ENCODE data around the gene ADAM21.
"Not testable (repeated sequence)": the region's sequence is repeated elsewhere in the genome, so short reads cannot be mapped to it uniquely, and the experiment has no call there.

The ADAM21 gene

DNA sequence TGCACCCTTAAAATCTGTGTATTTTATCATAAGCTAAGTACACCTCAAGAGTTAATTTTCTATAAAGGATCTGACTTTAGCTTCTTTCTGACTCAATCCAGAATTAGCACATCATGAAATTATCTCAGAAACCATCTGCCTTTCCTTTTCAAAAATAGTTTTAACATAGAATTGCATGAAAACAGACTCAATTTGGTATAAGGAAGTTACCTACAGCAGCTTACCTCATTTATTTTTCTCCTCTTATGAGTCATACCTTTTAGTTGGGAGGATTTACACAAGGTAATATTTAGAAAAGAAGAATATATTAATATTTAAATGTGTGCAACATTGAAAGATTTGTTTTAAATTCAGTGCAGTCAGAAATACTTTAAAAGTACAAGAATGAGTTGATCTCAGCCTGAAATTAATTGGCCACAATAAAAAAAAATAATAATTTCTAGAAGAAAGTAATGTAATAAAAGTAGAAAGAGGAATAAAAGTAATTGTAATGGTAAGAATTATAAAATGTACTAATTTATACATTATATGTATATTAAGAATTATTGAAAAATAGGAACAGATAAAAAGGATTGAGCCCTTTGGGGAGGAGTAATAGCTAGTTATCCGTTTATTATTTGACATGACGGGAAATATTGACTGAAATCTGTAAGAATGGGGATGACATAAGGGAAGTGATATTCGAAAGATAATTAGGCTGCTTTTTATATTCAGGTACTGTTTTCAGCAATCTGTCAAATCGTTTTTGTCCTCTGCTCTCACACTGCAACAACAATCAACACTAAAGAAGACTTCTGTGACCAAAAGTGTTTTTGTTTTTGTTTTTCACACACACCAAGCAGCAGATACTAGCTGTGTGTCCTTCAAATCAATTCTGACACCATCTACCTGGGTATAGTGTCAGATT lies 20.5 kb downstream of the ADAM21 start:
- TF ChIP-seq, protein P1, sequence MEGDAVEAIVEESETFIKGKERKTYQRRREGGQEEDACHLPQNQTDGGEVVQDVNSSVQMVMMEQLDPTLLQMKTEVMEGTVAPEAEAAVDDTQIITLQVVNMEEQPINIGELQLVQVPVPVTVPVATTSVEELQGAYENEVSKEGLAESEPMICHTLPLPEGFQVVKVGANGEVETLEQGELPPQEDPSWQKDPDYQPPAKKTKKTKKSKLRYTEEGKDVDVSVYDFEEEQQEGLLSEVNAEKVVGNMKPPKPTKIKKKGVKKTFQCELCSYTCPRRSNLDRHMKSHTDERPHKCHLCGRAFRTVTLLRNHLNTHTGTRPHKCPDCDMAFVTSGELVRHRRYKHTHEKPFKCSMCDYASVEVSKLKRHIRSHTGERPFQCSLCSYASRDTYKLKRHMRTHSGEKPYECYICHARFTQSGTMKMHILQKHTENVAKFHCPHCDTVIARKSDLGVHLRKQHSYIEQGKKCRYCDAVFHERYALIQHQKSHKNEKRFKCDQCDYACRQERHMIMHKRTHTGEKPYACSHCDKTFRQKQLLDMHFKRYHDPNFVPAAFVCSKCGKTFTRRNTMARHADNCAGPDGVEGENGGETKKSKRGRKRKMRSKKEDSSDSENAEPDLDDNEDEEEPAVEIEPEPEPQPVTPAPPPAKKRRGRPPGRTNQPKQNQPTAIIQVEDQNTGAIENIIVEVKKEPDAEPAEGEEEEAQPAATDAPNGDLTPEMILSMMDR (IDR thresholded peaks at IDR 0.05; ENCODE audit: low read depth, low read length) = no peak
- H3K4me3 ChIP-seq (ENCODE audit: low read depth, low read length) = no peak overlapping the region

DNA sequence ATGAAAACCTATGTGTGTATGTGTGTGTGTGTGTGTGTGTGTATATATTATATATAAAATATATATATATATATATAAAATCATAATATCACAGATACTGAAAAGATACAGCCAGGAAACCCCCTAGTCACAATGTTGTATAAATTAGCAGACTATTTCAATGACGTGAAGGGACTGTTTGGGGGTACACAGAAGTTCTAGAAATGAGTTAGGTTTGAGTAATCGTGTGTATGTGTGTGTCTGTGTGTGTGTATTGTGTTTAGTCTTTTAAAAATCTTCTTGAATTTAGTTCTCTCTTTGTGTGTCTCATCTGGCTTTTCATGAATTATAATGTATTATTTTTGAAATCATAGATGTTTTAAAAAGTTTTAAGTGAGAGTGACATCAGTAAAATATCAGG lies 21.9 kb downstream of the ADAM21 start:
- no peak overlapping the region for H3K4me3 ChIP-seq (ENCODE audit: low read depth, low read length)
- TF ChIP-seq, protein P1 (IDR thresholded peaks at IDR 0.05; ENCODE audit: low read depth, low read length) = no peak

DNA sequence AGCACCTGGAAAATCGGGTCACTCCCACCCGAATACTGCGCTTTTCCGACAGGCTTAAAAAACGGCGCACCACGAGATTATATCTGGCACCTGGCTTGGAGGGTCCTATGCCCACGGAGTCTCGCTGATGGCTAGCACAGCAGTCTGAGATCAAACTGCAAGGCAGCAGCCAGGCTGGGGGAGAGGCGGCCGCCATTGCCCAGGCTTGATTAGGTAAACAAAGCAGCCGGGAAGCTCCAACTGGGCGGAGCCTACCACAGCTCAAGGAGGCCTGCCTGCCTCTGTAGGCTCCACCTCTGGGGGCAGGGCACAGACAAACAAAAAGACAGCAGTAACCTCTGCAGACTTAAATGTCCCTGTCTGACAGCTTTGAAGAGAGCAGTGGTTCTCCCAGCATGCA lies 23.5 kb downstream of the ADAM21 start:
- not testable (repeated sequence) for H3K4me3 ChIP-seq (ENCODE audit: low read depth, low read length)

- H3K4me3 ChIP-seq (ENCODE audit: low read depth, low read length) = not testable (repeated sequence)
Observed at GRCh38 chr14:70477356-70478105, 25.6 kb downstream of the ADAM21 start.

DNA sequence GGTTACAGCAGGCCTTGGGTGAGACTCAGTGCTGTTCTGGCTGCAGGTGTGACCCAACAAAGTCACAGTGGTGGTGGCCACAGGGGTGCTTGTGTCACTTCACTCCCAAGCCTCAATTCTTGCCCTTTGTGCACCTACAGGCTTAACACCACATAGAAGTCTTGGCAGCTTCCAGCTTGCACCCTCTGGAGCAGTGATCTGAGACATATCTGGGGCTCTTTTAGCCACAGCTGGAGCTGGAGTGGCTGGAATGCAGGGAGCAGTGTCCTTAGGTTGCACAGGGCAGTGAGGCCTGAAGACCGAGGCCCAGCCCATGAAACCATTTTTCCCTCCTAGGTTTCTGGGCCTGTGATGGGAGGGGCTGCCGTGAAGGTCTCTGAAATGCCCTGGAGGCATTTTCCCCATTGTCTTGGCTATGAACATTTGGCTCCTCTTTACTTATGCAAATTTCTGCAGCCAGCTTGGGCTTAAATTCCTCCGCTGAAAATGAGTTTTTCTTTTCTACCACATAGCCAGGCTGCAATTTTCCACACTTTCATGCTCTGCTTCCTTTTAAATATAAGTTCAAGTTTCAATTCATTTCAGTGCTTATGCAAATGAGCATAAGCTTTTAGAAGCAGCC lies 37.7 kb downstream of the ADAM21 start:
- no peak overlapping the region for H3K4me3 ChIP-seq (ENCODE audit: low read depth, low read length)

DNA sequence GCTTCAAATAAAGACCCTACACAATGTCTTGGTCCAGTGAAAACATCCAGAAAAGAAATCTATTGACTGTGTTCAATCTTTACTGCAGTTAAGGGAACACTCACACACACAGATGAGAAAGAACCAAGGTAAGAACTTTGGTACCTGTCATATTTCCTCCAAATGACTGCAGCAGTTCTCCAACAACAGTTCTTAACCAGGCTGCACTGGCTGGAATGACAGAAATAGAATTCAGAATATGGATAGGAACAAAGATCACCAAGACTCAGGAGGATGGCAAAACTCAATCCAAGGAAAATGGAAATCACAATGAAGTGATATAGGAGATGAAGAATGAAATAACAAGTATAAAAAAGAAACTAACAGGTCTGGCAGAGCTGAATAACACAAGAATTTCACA lies 46.2 kb downstream of the ADAM21 start:
- TF ChIP-seq, protein P1 (IDR thresholded peaks at IDR 0.05; ENCODE audit: low read depth, low read length) = no peak
- H3K4me3 ChIP-seq (ENCODE audit: low read depth, low read length) = no peak overlapping the region

More for the DNA sequence above, 37.7 kb downstream of the ADAM21 start:
- TF ChIP-seq, protein P1 (IDR thresholded peaks at IDR 0.05; ENCODE audit: low read depth, low read length) = no peak

Measured in WI38 (cell line).